ENCODE data around the gene PLCE1. TPM values are rescaled to one million over a fixed set of nuclear protein-coding genes. Genes with fewer than 3 reads are reported as not detected.

PLCE1 gene
- total RNA-seq, 4 donors from 2014 or later: 13.5 to 23.0 (median 19.1) TPM

- Histone ChIP-seq H3K4me3 (no peak overlapping the region), H3K27me3 (peaks cover 9% of the 10 kb centered on the region), H3K27ac (no peak overlapping the region), H3K4me1 (peaks cover 0 to 44% (median 5%) of the 10 kb centered on the region in 3 donors), H3K36me3 (no peaks in the 10 kb centered on the region), H3K9me3 (no peaks in the 10 kb centered on the region)
- no peak for TF ChIP-seq EP300 (IDR thresholded peaks at IDR 0.05)
- TF ChIP-seq POLR2AphosphoS5 (IDR thresholded peaks at IDR 0.05): no peak
- no peak for TF ChIP-seq CTCF (IDR thresholded peaks at IDR 0.05)
- TF ChIP-seq POLR2A (IDR thresholded peaks at IDR 0.05): no peak
- no peak for ATAC-seq
- 83 to 95% methylated on average over 1 to 2 of the region's 2 CpGs for WGBS, 2 donors (ENCODE audit: low coverage in 1 of 2)
Measured at GRCh38 chr10:93997546-93997945, 3.8 kb downstream of the PLCE1 start.

GRCh38 chr10:93999401-93999851, 5.7 kb downstream of the PLCE1 start:
- no peaks in the 10 kb centered on the region for H3K9me3 ChIP-seq
- H3K27ac ChIP-seq: peak overlapping the region; percentile 14 to 71 (median 52)
- no peak for TF ChIP-seq EP300 (IDR thresholded peaks at IDR 0.05)
- peak; percentile 47 for TF ChIP-seq POLR2AphosphoS5 (IDR thresholded peaks at IDR 0.05)
- peak in 1 of 4 experiments; percentile 30 for TF ChIP-seq CTCF (IDR thresholded peaks at IDR 0.05)
- no peak for TF ChIP-seq POLR2A (IDR thresholded peaks at IDR 0.05)
- ATAC-seq: peak; percentile 65
- H3K27me3 ChIP-seq: peaks cover 2% of the 10 kb centered on the region
- no peaks in the 10 kb centered on the region for H3K36me3 ChIP-seq
- H3K4me1 ChIP-seq: peaks cover 0 to 29% (median 4%) of the 10 kb centered on the region in 3 donors
- WGBS, 2 donors (ENCODE audit: low coverage in 1 of 2): 30 to 33% methylated on average over 2 to 11 of the region's 11 CpGs
- no peak overlapping the region for H3K4me3 ChIP-seq

- TF ChIP-seq POLR2AphosphoS5 (IDR thresholded peaks at IDR 0.05) (no peak), EP300 (IDR thresholded peaks at IDR 0.05) (no peak), POLR2A (IDR thresholded peaks at IDR 0.05) (no peak), CTCF (IDR thresholded peaks at IDR 0.05) (no peak)
- Histone ChIP-seq H3K27ac (no peak overlapping the region), H3K4me1 (peaks cover 0 to 16% (median 4%) of the 10 kb centered on the region in 3 donors), H3K36me3 (no peaks in the 10 kb centered on the region), H3K4me3 (no peak overlapping the region), H3K27me3 (no peaks in the 10 kb centered on the region), H3K9me3 (no peaks in the 10 kb centered on the region)
- 60 to 64% methylated on average over 1 to 3 of the region's 5 CpGs for WGBS, 2 donors (ENCODE audit: low coverage in 1 of 2)
- peak; percentile 14 for ATAC-seq
Measured at GRCh38 chr10:94000638-94001415, 7.1 kb downstream of the PLCE1 start.

GRCh38 chr10:94001416-94001810, 7.7 kb downstream of the PLCE1 start:
- H3K36me3 ChIP-seq: no peaks in the 10 kb centered on the region
- H3K27me3 ChIP-seq: no peaks in the 10 kb centered on the region
- TF ChIP-seq POLR2AphosphoS5 (IDR thresholded peaks at IDR 0.05) (no peak), POLR2A (IDR thresholded peaks at IDR 0.05) (no peak)
- 83 to 87% methylated on average over 1 of the region's 1 CpG for WGBS, 2 donors (ENCODE audit: low coverage in 1 of 2)
- no peak overlapping the region for H3K4me3 ChIP-seq
- ATAC-seq: no peak
- H3K27ac ChIP-seq: no peak overlapping the region
- no peaks in the 10 kb centered on the region for H3K9me3 ChIP-seq
- peaks cover 0 to 13% (median 4%) of the 10 kb centered on the region in 3 donors for H3K4me1 ChIP-seq

- Histone ChIP-seq H3K9me3 (no peaks in the 10 kb centered on the region), H3K4me3 (no peak overlapping the region), H3K27ac (no peak overlapping the region), H3K36me3 (no peaks in the 10 kb centered on the region), H3K4me1 (peaks cover 0 to 19% (median 4%) of the 10 kb centered on the region in 3 donors), H3K27me3 (no peaks in the 10 kb centered on the region)
- TF ChIP-seq EP300 (IDR thresholded peaks at IDR 0.05): no peak
- no peak for TF ChIP-seq POLR2AphosphoS5 (IDR thresholded peaks at IDR 0.05)
- no peak for TF ChIP-seq CTCF (IDR thresholded peaks at IDR 0.05)
- no peak for TF ChIP-seq POLR2A (IDR thresholded peaks at IDR 0.05)
- 71 to 83% methylated on average over 1 to 3 of the region's 3 CpGs for WGBS, 2 donors (ENCODE audit: low coverage in 1 of 2)
- no peak for ATAC-seq
Measured at GRCh38 chr10:94002156-94002555, 8.4 kb downstream of the PLCE1 start.

All from gastroesophageal sphincter (tissue), 4 donors.